ENCODE measurements around the gene CARD19. TPM values are rescaled to one million over a fixed set of nuclear protein-coding genes. Genes with fewer than 3 reads are reported as not detected.

The CARD19 gene
- total and polyA plus RNA-seq, 9 of the 15 experiments (the other 6 are each of a cell fraction or from before 2014, with no cell fraction given): 0.90 to 34.9 (median 14.6) TPM

GRCh38 chr9:93147632-93148031 lies 51.6 kb downstream of the CARD19 start:
- POLR2A ChIA-PET: no interaction called here
- intact Hi-C loops (cut with micrococcal nuclease): no loop called here

GRCh38 chr9:93148721-93149120 lies 52.7 kb downstream of the CARD19 start:
- intact Hi-C loops (cut with micrococcal nuclease) (no loop called here), in situ Hi-C loops (cut with MboI) (no loop called here)
- Histone ChIP-seq H2AFZ (ENCODE audit: low read depth, low read length) (no peak overlapping the region), H3K4me2 (ENCODE audit: insufficient read depth, low read length) (no peak overlapping the region), H3K27ac (ENCODE audit: extremely low read depth, low read depth, low read length) (no peak overlapping the region), H3K4me1 (replicated peaks in 1 of 2; ENCODE audit: control insufficient read depth in 2 of 2, insufficient read depth in 2 of 2, low read length in 2 of 2) (peaks cover 0 to 4% of the 10 kb centered on the region in 2 experiments; a peak in 2 of 5 replicates), H3K79me2 (ENCODE audit: control insufficient read depth, insufficient read depth, low read length) (no peaks in the 10 kb centered on the region), H3K9ac (ENCODE audit: insufficient read depth in 1 of 2, low read depth in 2 of 2, low read length in 2 of 2) (no peak overlapping the region), H4K20me1 (replicated peaks; ENCODE audit: control insufficient read depth, insufficient read depth, low read length) (no peaks in the 10 kb centered on the region), H3K9me3 (replicated peaks; ENCODE audit: control insufficient read depth, insufficient read depth, low read depth, low read length) (peaks cover 4% of the 10 kb centered on the region), H3K4me3 (no peak overlapping the region), H3K9me1 (ENCODE audit: control insufficient read depth, insufficient read depth, low read length) (no peaks in the 10 kb centered on the region), H3K27me3 (ENCODE audit: control insufficient read depth in 2 of 2, insufficient read depth in 2 of 2, low read length in 2 of 2) (peaks cover 2 to 20% of the 10 kb centered on the region in 2 experiments; a peak in 4 of 5 replicates), H3K36me3 (ENCODE audit: control insufficient read depth, insufficient read depth, low read length) (no peaks in the 10 kb centered on the region)
- ChIA-PET POLR2A (no interaction called here), CTCF (ENCODE audit: low intra/inter-chr PET ratio) (no interaction called here)
- ATAC-seq (no peak), FAIRE-seq (no peak), DNase-seq (ENCODE audit: extremely low read depth in 1 of 4, low spot score in 3 of 4) (no peak)
- BruUV-seq (replicated peaks): no TSS peak
- 0% methylated on average over 2 of the region's 2 CpGs for WGBS (ENCODE audit: insufficient coverage, low coverage, missing lambda C conversion rate)
- no peak for TF ChIP-seq EHMT2 (IDR thresholded peaks at IDR 0.05)

More at GRCh38 chr9:93147632-93148031, 51.6 kb downstream of the CARD19 start:
- no peak overlapping the region for H3K27ac ChIP-seq (ENCODE audit: extremely low read depth, low read depth, low read length)
- no peak overlapping the region for H2AFZ ChIP-seq (ENCODE audit: low read depth, low read length)
- no peaks in the 10 kb centered on the region for H4K20me1 ChIP-seq (replicated peaks; ENCODE audit: control insufficient read depth, insufficient read depth, low read length)
- ATAC-seq: no peak
- peaks cover 4% of the 10 kb centered on the region for H3K9me3 ChIP-seq (replicated peaks; ENCODE audit: control insufficient read depth, insufficient read depth, low read depth, low read length)
- H3K4me1 ChIP-seq (replicated peaks in 1 of 2; ENCODE audit: control insufficient read depth in 2 of 2, insufficient read depth in 2 of 2, low read length in 2 of 2): peaks cover 0 to 6% of the 10 kb centered on the region in 2 experiments; a peak in 2 of 5 replicates
- TF ChIP-seq XRCC5 (IDR thresholded peaks at IDR 0.05; ENCODE audit: low read depth, low read length) (no peak), MYNN (IDR thresholded peaks at IDR 0.05) (no peak), MYNN (CRISPR knock-in tag; IDR thresholded peaks at IDR 0.05) (no peak), ELF2 (CRISPR knock-in tag; IDR thresholded peaks at IDR 0.05) (no peak), BRD4 (IDR thresholded peaks at IDR 0.05) (no peak)
- FAIRE-seq: no peak
- H3K27me3 ChIP-seq (ENCODE audit: control insufficient read depth in 2 of 2, insufficient read depth in 2 of 2, low read length in 2 of 2): peaks cover 2 to 21% of the 10 kb centered on the region in 2 experiments; a peak in 4 of 5 replicates
- no peak for DNase-seq (ENCODE audit: extremely low read depth in 1 of 4, low spot score in 3 of 4)
- in situ Hi-C loops (cut with MboI): no loop called here
- H3K9ac ChIP-seq (ENCODE audit: insufficient read depth in 1 of 2, low read depth in 2 of 2, low read length in 2 of 2): no peak overlapping the region
- 21% methylated on average over 2 of the region's 2 CpGs for WGBS (ENCODE audit: insufficient coverage, low coverage, missing lambda C conversion rate)
- no TSS peak for BruUV-seq (replicated peaks)
- CTCF ChIA-PET (ENCODE audit: low intra/inter-chr PET ratio): no interaction called here
- H3K4me2 ChIP-seq (ENCODE audit: insufficient read depth, low read length): no peak overlapping the region
- no peaks in the 10 kb centered on the region for H3K9me1 ChIP-seq (ENCODE audit: control insufficient read depth, insufficient read depth, low read length)
- H3K4me3 ChIP-seq: no peak overlapping the region
- H3K79me2 ChIP-seq (ENCODE audit: control insufficient read depth, insufficient read depth, low read length): no peaks in the 10 kb centered on the region
- no peaks in the 10 kb centered on the region for H3K36me3 ChIP-seq (ENCODE audit: control insufficient read depth, insufficient read depth, low read length)

Measured in K562 (cell line).